GM18519 (cell line): Measurements from ENCODE around the gene USP47.

Experiments used
- ATAC-seq: cut with Tn5 transposase; IDR thresholded peaks from one replicate; pipeline ENCODE4 v1.9.1; 2021; ENCODE audit warnings: mild to moderate bottlenecking, moderate library complexity; ENCODE audit not compliant: unreplicated experiment, low FRiP score

The USP47 gene

GRCh38 chr11:11963067-11963466, 121.3 kb downstream of the USP47 start:
- no peak for ATAC-seq

GRCh38 chr11:11963842-11964773, 122.3 kb downstream of the USP47 start:
- ATAC-seq = no peak

GRCh38 chr11:11964774-11965150, 123.0 kb downstream of the USP47 start:
- no peak for ATAC-seq

GRCh38 chr11:11965192-11965591, 123.4 kb downstream of the USP47 start:
- ATAC-seq = no peak

- no peak for ATAC-seq
These were observed 124.0 kb downstream of the USP47 start for GRCh38 chr11:11965656-11966353.

GRCh38 chr11:11966354-11966741, 124.6 kb downstream of the USP47 start:
- no peak for ATAC-seq

GRCh38 chr11:11966826-11967668, 125.3 kb downstream of the USP47 start:
- peak; percentile 84 for ATAC-seq

- no peak for ATAC-seq
These were observed 126.1 kb downstream of the USP47 start for GRCh38 chr11:11967669-11968510.

GRCh38 chr11:11968511-11969280, 126.9 kb downstream of the USP47 start:
- ATAC-seq = no peak

GRCh38 chr11:11969380-11970215, 127.8 kb downstream of the USP47 start:
- no peak for ATAC-seq

GRCh38 chr11:11970556-11970955, 128.8 kb downstream of the USP47 start:
- ATAC-seq = no peak

GRCh38 chr11:11971906-11972547, 130.3 kb downstream of the USP47 start:
- no peak for ATAC-seq

- no peak for ATAC-seq
These were observed 131.1 kb downstream of the USP47 start for GRCh38 chr11:11972730-11973341.

- ATAC-seq = no peak
These were observed 131.6 kb downstream of the USP47 start for GRCh38 chr11:11973361-11973800.

- ATAC-seq = no peak
These were observed 132.1 kb downstream of the USP47 start for GRCh38 chr11:11973866-11974265.

- ATAC-seq = no peak
These were observed 133.7 kb downstream of the USP47 start for GRCh38 chr11:11975201-11976092.
